NT2/D1 (cell line): ENCODE measurements around the gene MAP2K6.

Source experiments
- DNase-seq: peaks from one replicate; pipeline ENCODE4 v3.0.0-alpha.2; 2011; ENCODE audit warnings: low read depth, low spot score
- H3K27me3 ChIP-seq: 2 replicates; pipeline ENCODE4 v1.6.0; 2011; ENCODE audit warnings: mild to moderate bottlenecking; ENCODE audit not compliant: insufficient read length, insufficient read depth
- H3K36me3 ChIP-seq: 2 replicates; pipeline ENCODE4 v1.6.1; 2011; ENCODE audit warnings: mild to moderate bottlenecking, low read length, mixed read lengths; ENCODE audit not compliant: insufficient read depth, insufficient read length
- H3K4me1 ChIP-seq: 2 replicates; pipeline ENCODE4 v1.5.1; 2011; ENCODE audit not compliant: insufficient read depth, insufficient read length
- H3K4me3 ChIP-seq: 2 replicates; pipeline ENCODE4 v1.5.1; 2011; ENCODE audit warnings: low read depth; ENCODE audit not compliant: insufficient read length
- H3K9ac ChIP-seq: 2 replicates; pipeline ENCODE4 v1.6.0; 2011; ENCODE audit warnings: low read depth; ENCODE audit not compliant: insufficient read length
- H3K9me3 ChIP-seq: 2 replicates; pipeline ENCODE4 v1.5.1; 2011; ENCODE audit warnings: mild to moderate bottlenecking, low read length; ENCODE audit not compliant: insufficient read depth
- SUZ12 ChIP-seq: IDR thresholded peaks from 2 replicates; pipeline ENCODE4 v1.6.1; 2011; ENCODE audit not compliant: insufficient read length, insufficient read depth; ENCODE audit errors: extremely low read depth
- YY1 ChIP-seq: IDR thresholded peaks from 2 replicates; pipeline ENCODE4 v1.6.1; 2011; ENCODE audit not compliant: insufficient read length, insufficient read depth
- ZNF274 ChIP-seq: IDR thresholded peaks from 2 replicates; pipeline ENCODE4 v1.6.1; 2011; ENCODE audit warnings: mild to moderate bottlenecking, low read depth, low read length

Gene MAP2K6

DNA sequence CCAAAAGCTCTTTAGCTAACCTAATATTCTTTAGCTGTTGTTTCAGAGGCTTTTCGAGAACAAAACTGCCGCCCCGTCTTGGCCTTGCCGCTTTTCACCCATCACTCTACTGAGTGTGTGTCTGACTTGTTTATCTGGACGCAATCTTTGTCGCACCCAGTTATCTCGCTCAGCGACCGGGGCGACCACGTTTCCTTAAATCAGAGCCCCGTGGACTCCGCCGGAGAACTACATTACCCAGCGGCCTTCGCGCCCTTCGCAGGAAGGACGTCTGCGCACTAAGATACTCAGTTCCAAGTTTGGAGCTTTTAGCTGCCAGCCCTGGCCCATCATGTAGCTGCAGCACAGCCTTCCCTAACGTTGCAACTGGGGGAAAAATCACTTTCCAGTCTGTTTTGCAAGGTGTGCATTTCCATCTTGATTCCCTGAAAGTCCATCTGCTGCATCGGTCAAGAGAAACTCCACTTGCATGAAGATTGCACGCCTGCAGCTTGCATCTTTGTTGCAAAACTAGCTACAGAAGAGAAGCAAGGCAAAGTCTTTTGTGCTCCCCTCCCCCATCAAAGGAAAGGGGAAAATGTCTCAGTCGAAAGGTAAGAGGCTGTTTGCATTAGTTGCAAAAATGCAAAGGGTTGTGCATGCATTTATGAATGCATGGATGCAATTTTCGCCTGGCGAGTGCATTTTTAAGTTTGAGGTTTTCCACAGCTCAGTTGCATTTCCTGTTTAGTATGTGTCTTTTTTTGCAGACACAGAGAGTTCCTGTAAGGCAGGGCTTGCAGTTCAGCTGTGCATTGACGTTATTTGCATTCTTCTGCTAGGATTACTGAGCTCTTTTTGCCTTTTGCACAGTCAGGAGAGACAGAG lies at the start of gene MAP2K6:
Gene MAP2K6 (plus strand): TSS at position 290 of the 867 bp plus-strand sequence. CDS start 288 bp downstream, at position 578.
- Histone ChIP-seq H3K9ac (peak within 1 kb of the TSS; percentile 66), H3K4me3 (peak within 1 kb of the TSS; percentile 62), H3K9me3 (no peaks in the 10 kb centered on the region), H3K27me3 (no peaks in the 10 kb centered on the region), H3K36me3 (no peaks in the 10 kb centered on the region), H3K4me1 (peaks cover 4% of the 10 kb centered on the region)
- DNase-seq: peak; percentile 61
- TF ChIP-seq SUZ12 (no peak), YY1 (no peak), ZNF274 (no peak)

DNA sequence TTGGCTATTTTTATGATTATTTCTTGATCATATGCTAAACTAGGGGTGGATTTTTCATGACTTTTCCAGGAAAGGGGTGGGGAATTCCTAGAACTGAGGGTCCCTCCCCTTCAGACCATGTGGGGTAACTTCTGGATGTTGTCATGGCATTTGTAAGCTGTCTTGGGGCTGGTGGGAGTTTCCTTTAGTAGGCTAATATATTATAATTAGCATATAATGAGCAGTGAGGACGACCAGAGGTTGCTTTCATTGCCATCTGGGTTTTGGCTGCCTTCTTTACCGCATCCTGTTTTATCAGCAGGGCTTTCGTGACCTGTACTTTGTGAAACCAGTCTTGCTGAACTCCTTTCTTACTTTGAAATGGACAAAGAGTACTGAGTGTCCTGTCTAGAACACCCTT lies 47.2 kb upstream of the MAP2K6 start:
- no peaks in the 10 kb centered on the region for H3K9me3 ChIP-seq
- DNase-seq: no peak
- H3K27me3 ChIP-seq: no peaks in the 10 kb centered on the region
- no peak overlapping the region for H3K4me3 ChIP-seq
- H3K4me1 ChIP-seq: no peaks in the 10 kb centered on the region
- TF ChIP-seq YY1 (no peak), ZNF274 (no peak), SUZ12 (no peak)
- no peak overlapping the region for H3K9ac ChIP-seq
- no peaks in the 10 kb centered on the region for H3K36me3 ChIP-seq

DNA sequence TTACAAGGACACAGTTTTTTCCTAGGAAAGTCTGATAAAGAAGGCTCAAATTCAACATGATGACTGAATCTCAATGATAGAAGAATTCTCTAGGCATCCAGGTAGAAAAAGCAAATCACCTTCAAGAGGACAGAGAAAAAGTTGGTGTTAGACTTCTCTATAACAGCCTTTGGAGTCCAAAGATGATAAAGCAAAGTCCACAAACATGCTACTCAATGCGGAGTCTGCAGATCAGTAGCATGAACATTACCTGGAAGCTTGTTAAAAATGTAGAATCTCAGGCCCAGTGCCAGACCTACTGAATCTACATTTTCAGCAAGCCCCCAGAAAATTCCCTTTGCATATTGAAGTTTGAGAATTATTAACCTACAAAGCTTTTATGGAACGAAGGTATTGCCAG lies 41.4 kb upstream of the MAP2K6 start:
- no peaks in the 10 kb centered on the region for H3K4me1 ChIP-seq
- H3K9me3 ChIP-seq: no peaks in the 10 kb centered on the region
- no peak overlapping the region for H3K4me3 ChIP-seq
- H3K9ac ChIP-seq: no peak overlapping the region
- no peaks in the 10 kb centered on the region for H3K27me3 ChIP-seq
- TF ChIP-seq ZNF274 (no peak), SUZ12 (no peak), YY1 (no peak)
- no peak for DNase-seq
- H3K36me3 ChIP-seq: no peaks in the 10 kb centered on the region

DNA sequence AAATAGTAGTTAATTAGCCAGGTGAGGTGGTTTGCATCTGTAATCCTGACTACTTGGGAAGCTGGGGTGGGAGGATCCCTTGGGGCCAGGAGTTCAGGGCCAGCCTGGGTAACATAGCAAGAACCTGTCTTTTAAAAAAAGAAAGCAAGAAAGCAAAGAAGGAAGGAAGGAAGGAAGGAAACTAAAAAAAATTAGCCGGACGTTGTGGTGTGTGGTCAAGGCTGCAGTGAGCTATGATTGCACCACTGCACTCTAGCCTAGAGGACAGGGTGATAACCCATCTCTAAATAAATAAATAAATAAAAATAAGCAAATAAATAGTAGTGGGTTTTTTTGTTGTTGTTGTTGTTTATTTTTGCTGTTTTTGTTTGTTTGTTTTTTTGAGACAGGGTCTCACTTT lies 39.3 kb upstream of the MAP2K6 start:
- H3K4me1 ChIP-seq: no peaks in the 10 kb centered on the region
- TF ChIP-seq ZNF274: no peak
- TF ChIP-seq YY1: no peak
- no peak for TF ChIP-seq SUZ12
- no peaks in the 10 kb centered on the region for H3K36me3 ChIP-seq
- no peak for DNase-seq
- H3K9ac ChIP-seq: no peak overlapping the region
- no peak overlapping the region for H3K4me3 ChIP-seq
- no peaks in the 10 kb centered on the region for H3K9me3 ChIP-seq
- H3K27me3 ChIP-seq: no peaks in the 10 kb centered on the region

DNA sequence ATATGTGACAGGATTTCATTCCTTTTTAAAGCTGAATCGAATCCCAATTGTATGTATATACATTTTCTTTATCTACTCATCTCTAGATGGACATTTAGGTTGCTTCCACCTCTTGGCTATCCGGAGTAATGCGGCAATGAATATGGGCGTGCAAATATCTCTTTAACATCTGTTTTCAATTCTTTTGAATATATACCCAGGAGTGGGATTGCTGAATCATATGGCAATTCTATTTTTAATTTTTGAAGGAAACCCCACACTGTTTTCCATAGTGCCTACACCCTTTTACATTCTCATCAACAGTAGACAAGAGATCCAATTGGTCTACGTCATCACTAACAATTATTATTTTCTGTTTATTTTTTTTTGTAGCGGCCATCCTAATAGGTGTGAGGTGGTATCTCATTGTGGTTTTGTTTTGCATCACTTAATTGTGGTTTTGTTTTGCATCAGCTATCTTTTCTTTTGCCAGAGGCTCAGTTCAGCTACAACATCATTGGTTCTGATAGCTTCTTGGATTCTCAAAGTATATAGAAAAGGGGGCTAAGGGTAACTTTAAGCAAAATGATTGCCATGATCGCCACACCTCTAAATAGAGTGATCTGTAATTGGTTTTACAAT lies 25.6 kb upstream of the MAP2K6 start:
- Histone ChIP-seq H3K36me3 (no peaks in the 10 kb centered on the region), H3K4me3 (no peak overlapping the region), H3K9ac (no peak overlapping the region), H3K4me1 (no peaks in the 10 kb centered on the region), H3K9me3 (no peaks in the 10 kb centered on the region), H3K27me3 (no peaks in the 10 kb centered on the region)
- DNase-seq: no peak
- TF ChIP-seq ZNF274 (no peak), SUZ12 (no peak), YY1 (no peak)

DNA sequence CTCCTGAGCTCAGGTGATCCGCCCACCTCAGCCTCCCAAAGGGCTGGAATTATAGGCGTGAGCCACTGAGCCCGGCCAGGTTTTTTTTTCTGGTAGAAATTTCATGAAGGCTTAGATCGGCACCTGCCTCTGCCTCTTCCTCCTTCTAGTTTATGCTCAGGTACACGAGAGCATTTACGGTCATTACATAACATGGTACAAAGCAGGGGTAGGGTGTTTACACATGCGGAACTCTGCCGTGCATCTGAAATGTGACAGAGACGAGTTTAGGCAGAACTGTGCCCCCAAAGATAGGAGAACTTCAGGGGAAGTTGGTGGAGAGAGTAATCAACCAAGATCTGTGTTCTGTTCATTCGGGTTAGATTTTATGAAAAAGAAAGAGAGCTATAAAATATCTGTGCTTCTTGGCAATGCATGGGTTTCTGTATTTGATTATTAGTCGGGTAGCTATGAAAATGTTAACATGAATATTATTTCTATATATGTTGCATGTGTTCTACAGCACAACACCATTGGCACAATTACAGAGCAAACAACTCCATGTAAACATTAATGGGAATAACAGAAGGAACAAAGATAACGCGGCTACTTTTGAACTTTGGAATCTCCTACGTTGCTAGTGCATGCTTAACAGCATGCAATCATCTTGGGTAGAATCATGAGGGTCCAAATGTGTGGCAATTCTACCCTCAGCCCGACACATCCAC lies 23.5 kb upstream of the MAP2K6 start:
- H3K9me3 ChIP-seq: no peaks in the 10 kb centered on the region
- no peaks in the 10 kb centered on the region for H3K27me3 ChIP-seq
- H3K4me1 ChIP-seq: no peaks in the 10 kb centered on the region
- no peak for DNase-seq
- H3K9ac ChIP-seq: no peak overlapping the region
- H3K4me3 ChIP-seq: no peak overlapping the region
- H3K36me3 ChIP-seq: no peaks in the 10 kb centered on the region
- TF ChIP-seq ZNF274: no peak
- no peak for TF ChIP-seq YY1
- TF ChIP-seq SUZ12: no peak

GRCh38 chr17:69401251-69401650 lies 13.2 kb upstream of the MAP2K6 start:
- no peak for TF ChIP-seq SUZ12
- TF ChIP-seq YY1: no peak
- no peak for TF ChIP-seq ZNF274
- DNase-seq: no peak
- Histone ChIP-seq H3K9me3 (peaks cover 6% of the 10 kb centered on the region; the same call in 1 of the 2 replicates), H3K9ac (no peak overlapping the region), H3K27me3 (no peaks in the 10 kb centered on the region), H3K36me3 (no peaks in the 10 kb centered on the region), H3K4me1 (no peaks in the 10 kb centered on the region), H3K4me3 (no peak overlapping the region)
